IMR-90 (cell line): Measurements from ENCODE around the gene CDH13.

ENCODE experiments used
- BHLHE40 ChIP-seq: fragments of 150-350 bp; IDR thresholded peaks from 2 replicates; pipeline ENCODE4 v1.6.1; 2016; ENCODE audit warnings: mild to moderate bottlenecking, low read depth, low read length
- CEBPB ChIP-seq: IDR thresholded peaks from 2 replicates; pipeline ENCODE4 v1.6.1; 2012; ENCODE audit warnings: low read depth, low read length, improper control_type of control experiment
- CHD1 ChIP-seq: IDR thresholded peaks from 2 replicates; pipeline ENCODE4 v1.6.1; 2012; ENCODE audit warnings: low read depth, low read length, improper control_type of control experiment
- MAFK ChIP-seq: IDR thresholded peaks from 2 replicates; pipeline ENCODE4 v1.6.1; 2012; ENCODE audit warnings: low read depth, low read length, improper control_type of control experiment
- MAZ ChIP-seq: IDR thresholded peaks from 2 replicates; pipeline ENCODE4 v1.6.1; 2012; ENCODE audit warnings: low read depth, mild to moderate bottlenecking, low read length, improper control_type of control experiment, moderate library complexity, borderline replicate concordance
- MXI1 ChIP-seq: IDR thresholded peaks from 2 replicates; pipeline ENCODE4 v1.6.1; 2012; ENCODE audit warnings: low read depth, mild to moderate bottlenecking, low read length, moderate library complexity, borderline replicate concordance
- POLR2A ChIP-seq: IDR thresholded peaks from 2 replicates; pipeline ENCODE4 v1.6.1; 2012; ENCODE audit warnings: mild to moderate bottlenecking, low read depth, low read length
- RAD21 ChIP-seq: IDR thresholded peaks from 2 replicates; pipeline ENCODE4 v1.6.1; 2012; ENCODE audit warnings: low read length, improper control_type of control experiment
- RCOR1 ChIP-seq: IDR thresholded peaks from 2 replicates; pipeline ENCODE4 v1.6.1; 2012; ENCODE audit warnings: mild to moderate bottlenecking, low read length, improper control_type of control experiment; ENCODE audit not compliant: insufficient replicate concordance
- SMC3 ChIP-seq: fragments of 150-350 bp; IDR thresholded peaks from 2 replicates; pipeline ENCODE4 v1.6.1; 2016; ENCODE audit warnings: low read depth, mild to moderate bottlenecking, antibody characterized with exemption, low read length, moderate library complexity
- USF2 ChIP-seq: fragments of 150-350 bp; IDR thresholded peaks from 2 replicates; pipeline ENCODE4 v1.6.1; 2017; ENCODE audit warnings: mild to moderate bottlenecking, antibody characterized with exemption, low read length, low read depth
- TF ChIP-seq, protein P1 (sequence below): conservative IDR thresholded peaks from 2 replicates; pipeline ENCODE4 v1.5.1; 2012; ENCODE audit warnings: mild to moderate bottlenecking, low read depth, low read length, improper control_type of control experiment

DNA sequence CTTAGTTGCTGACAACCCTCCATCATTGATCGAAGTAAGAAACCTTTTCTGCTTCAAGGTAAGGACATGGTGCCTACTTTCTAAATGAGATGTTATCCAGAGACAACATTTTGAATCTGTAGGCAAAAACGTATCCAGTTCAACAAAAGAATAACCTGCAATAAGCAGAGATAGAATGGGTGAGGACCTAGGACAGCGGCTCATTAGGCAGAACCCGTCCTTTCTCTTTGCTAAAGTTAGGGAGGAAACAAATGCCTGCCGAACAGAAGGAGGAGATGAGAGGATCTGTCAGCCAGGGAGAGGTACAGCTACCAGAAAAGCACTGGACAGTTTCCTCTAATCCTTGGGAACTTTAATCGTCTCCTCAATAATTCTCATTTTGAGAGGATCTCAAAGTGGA is 183.3 kb downstream of the CDH13 start:
- TF ChIP-seq, protein P1, sequence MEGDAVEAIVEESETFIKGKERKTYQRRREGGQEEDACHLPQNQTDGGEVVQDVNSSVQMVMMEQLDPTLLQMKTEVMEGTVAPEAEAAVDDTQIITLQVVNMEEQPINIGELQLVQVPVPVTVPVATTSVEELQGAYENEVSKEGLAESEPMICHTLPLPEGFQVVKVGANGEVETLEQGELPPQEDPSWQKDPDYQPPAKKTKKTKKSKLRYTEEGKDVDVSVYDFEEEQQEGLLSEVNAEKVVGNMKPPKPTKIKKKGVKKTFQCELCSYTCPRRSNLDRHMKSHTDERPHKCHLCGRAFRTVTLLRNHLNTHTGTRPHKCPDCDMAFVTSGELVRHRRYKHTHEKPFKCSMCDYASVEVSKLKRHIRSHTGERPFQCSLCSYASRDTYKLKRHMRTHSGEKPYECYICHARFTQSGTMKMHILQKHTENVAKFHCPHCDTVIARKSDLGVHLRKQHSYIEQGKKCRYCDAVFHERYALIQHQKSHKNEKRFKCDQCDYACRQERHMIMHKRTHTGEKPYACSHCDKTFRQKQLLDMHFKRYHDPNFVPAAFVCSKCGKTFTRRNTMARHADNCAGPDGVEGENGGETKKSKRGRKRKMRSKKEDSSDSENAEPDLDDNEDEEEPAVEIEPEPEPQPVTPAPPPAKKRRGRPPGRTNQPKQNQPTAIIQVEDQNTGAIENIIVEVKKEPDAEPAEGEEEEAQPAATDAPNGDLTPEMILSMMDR, result no peak
- TF ChIP-seq MAZ (no peak), USF2 (no peak), POLR2A (no peak), CHD1 (no peak), RCOR1 (no peak), MAFK (no peak), RAD21 (no peak), SMC3 (no peak), CEBPB (no peak), MXI1 (no peak), BHLHE40 (no peak)
